Activated CD8-positive, alpha-beta T cell treated with anti-CD3 and anti-CD28 coated beads, Interleukin-2, amount 10 ng/mL, durations not matched to agents 7 days and 5 days (primary cell): ENCODE measurements around the gene SNX25. TPM values are rescaled to one million over a fixed set of nuclear protein-coding genes. Genes with fewer than 3 reads are reported as not detected.

Experiments used
- ATAC-seq: fragments of 150-1000 bp; cut with Tn5 transposase; one replicate; pipeline ENCODE4 v1.10.0; 2021; ENCODE audit warnings: moderate library complexity
- CTCF ChIA-PET: fragments of 350-600 bp; sonication (Branson Sonifier 250); formaldehyde crosslinking; loops from one replicate; lab custom pipeline; 2021; ENCODE audit warnings: antibody characterized with exemption; lab: Charles Lee
- POLR2A ChIA-PET: fragments of 350-600 bp; sonication (Branson Sonifier 250); formaldehyde crosslinking; loops from one replicate; lab custom pipeline; 2021; ENCODE audit warnings: antibody characterized with exemption; lab: Charles Lee
- DNase-seq: peaks from one replicate; pipeline ENCODE4 v3.0.0-alpha.2; 2020
- H3K27ac Mint-ChIP-seq: one replicate; pipeline ENCODE4 v1.8.0; 2021; ENCODE audit warnings: mild to moderate bottlenecking, mixed read lengths
- H3K27me3 Mint-ChIP-seq: one replicate; pipeline ENCODE4 v1.8.0; 2021; ENCODE audit warnings: low read depth, mixed read lengths
- H3K36me3 Mint-ChIP-seq: one replicate; pipeline ENCODE4 v1.8.0; 2021; ENCODE audit warnings: low read depth, mixed read lengths
- H3K4me1 Mint-ChIP-seq: one replicate; pipeline ENCODE4 v1.8.0; 2021; ENCODE audit warnings: low read depth, mixed read lengths
- H3K4me3 Mint-ChIP-seq: one replicate; pipeline ENCODE4 v1.8.0; 2021; ENCODE audit warnings: mild to moderate bottlenecking, mixed read lengths
- H3K9me3 Mint-ChIP-seq: one replicate; pipeline ENCODE4 v1.8.0; 2022; ENCODE audit warnings: mixed read lengths; ENCODE audit not compliant: insufficient read depth
- total RNA-seq, 2 experiments: library from RNA; stranded (reverse); gene quantifications; one replicate each; pipeline ENCODE4 v1.2.3, GENCODE V29; 2021

SNX25 gene
- total RNA-seq, 2 experiments from 2014 or later = 16.6 to 16.7 TPM

- Mint-ChIP-seq H3K27me3 (no peaks in the 10 kb centered on the region), H3K36me3 (no peaks in the 10 kb centered on the region), H3K4me1 (no peaks in the 10 kb centered on the region), H3K9me3 (no peaks in the 10 kb centered on the region), H3K4me3 (no peak overlapping the region), H3K27ac (no peak overlapping the region)
- CTCF ChIA-PET = no interaction called here
- DNase-seq (no peak), ATAC-seq (no peak)
- POLR2A ChIA-PET = no interaction called here
Measured at GRCh38 chr4:185374573-185374972, 165.2 kb downstream of the SNX25 start.

- Mint-ChIP-seq H3K4me3 (no peak overlapping the region), H3K36me3 (peaks cover 2% of the 10 kb centered on the region), H3K4me1 (no peaks in the 10 kb centered on the region), H3K27me3 (no peaks in the 10 kb centered on the region), H3K27ac (no peak overlapping the region), H3K9me3 (no peaks in the 10 kb centered on the region)
- ATAC-seq (no peak), DNase-seq (no peak)
- POLR2A ChIA-PET = interaction anchor here (0.6 to 0.7 kb wide), 2 partner anchors 17 to 109 kb away, joined by 3 read pairs; partner anchors contain the start of gene LRP2BP
- CTCF ChIA-PET = no interaction called here
Measured at GRCh38 chr4:185378264-185378663, 168.9 kb downstream of the SNX25 start.

DNA sequence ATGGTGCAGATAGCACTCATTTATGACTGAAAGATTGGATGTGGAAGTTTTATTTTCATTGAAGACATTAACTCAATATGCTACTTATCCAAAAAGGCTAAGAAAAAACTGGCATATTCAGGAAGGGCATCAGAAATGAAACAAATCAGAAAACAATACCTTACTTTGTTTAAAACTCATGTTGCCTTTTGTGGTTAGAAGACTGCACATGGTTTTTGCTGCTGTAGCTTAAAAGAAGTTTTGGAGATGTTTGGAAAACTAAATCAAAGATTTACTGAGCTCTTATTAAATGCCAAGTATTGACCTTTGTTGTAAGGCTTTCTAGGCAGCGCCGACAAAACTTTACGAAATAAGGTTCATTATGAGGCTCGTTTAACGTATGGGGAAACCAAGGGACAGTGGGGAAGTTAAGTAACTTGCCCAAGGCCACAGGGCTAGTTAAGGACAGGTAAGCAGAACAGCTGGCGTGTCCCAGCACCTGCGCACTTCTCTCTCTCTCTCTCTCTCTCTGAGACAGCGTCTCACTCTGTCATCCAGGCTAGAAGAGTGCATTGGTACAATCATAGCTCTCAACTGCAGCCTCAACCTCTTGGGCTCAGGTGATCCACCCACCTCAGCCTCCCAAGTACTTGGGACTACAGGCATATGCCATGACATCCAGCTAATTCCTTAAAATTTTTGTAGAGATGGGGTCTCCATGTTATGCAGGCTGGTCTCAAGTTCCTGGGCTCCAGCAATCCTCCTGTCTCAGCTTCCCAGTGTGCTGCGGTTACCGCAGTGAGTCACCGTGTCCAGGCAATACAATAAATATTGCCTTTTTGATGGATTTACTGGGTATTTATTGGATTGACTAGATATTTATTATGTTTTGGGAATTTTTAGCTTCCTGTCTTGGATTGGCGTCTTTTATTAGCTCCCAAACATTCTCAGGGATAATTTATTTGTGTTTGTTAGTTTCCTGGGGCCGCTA is 170.2 kb downstream of the SNX25 start:
- peaks cover 7% of the 10 kb centered on the region for H3K36me3 Mint-ChIP-seq
- CTCF ChIA-PET = interaction anchor here (1.1 kb wide), 1 partner anchor 12 kb away, joined by 3 read pairs; no protein-coding TSS in a partner anchor
- DNase-seq (no peak), ATAC-seq (no peak)
- H3K27ac Mint-ChIP-seq = no peak overlapping the region
- peaks cover 7% of the 10 kb centered on the region for H3K4me1 Mint-ChIP-seq
- H3K4me3 Mint-ChIP-seq = no peak overlapping the region
- POLR2A ChIA-PET = no interaction called here
- no peaks in the 10 kb centered on the region for H3K27me3 Mint-ChIP-seq
- H3K9me3 Mint-ChIP-seq = no peaks in the 10 kb centered on the region

DNA sequence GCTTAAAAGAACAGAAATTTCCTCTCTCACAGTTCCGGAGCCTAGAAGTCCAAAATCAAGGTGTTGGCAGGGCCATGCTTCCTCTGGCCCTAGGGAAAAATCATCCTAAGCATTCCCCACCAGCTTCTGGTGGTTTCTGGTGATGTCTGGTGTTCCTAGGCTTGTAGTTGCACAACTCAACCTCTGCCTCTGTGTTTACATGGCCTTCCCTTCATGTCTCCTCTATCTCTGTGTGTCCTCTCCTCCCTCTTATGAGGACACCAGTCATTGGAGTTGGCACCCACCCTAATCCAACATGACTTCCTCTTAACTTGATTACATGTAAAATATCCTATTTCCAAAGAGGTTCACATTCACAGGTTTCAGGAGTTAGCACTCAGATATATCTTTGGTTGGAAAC is 170.9 kb downstream of the SNX25 start:
- ChIA-PET CTCF (interaction anchor here (1.1 kb wide), 1 partner anchor 13 kb away, joined by 3 read pairs; no protein-coding TSS in a partner anchor), POLR2A (no interaction called here)
- Mint-ChIP-seq H3K27me3 (no peaks in the 10 kb centered on the region), H3K4me1 (peaks cover 14% of the 10 kb centered on the region), H3K27ac (no peak overlapping the region), H3K36me3 (peaks cover 7% of the 10 kb centered on the region), H3K9me3 (no peaks in the 10 kb centered on the region), H3K4me3 (no peak overlapping the region)
- DNase-seq (no peak), ATAC-seq (no peak)

- peaks cover 18% of the 10 kb centered on the region for H3K4me1 Mint-ChIP-seq
- CTCF ChIA-PET = no interaction called here
- H3K4me3 Mint-ChIP-seq = no peak overlapping the region
- H3K9me3 Mint-ChIP-seq = no peaks in the 10 kb centered on the region
- peaks cover 7% of the 10 kb centered on the region for H3K36me3 Mint-ChIP-seq
- ATAC-seq = no peak
- POLR2A ChIA-PET = no interaction called here
- no peak for DNase-seq
- no peak overlapping the region for H3K27ac Mint-ChIP-seq
- H3K27me3 Mint-ChIP-seq = no peaks in the 10 kb centered on the region
Measured at GRCh38 chr4:185381288-185382196, 172.1 kb downstream of the SNX25 start.

DNA sequence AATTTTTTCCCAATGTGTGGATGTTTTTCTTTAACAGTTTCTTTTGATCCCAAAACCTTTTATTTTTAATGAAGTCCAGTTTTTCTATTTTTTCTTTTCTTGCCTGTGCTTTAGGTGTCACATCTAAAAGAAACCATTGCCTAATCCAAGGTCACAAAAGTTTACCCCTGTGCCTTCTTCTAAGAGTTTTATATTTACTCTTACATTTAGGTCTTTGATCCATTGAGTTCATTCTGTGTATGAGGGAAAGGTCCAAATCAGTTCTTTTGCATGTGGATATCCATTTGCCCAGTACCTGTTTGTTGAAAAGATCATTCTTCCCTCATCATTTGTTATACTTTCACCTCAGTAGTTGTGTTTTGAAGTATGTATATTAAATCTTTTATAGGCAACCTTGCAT is 173.4 kb downstream of the SNX25 start:
- Mint-ChIP-seq H3K27ac (no peak overlapping the region), H3K36me3 (peaks cover 7% of the 10 kb centered on the region), H3K4me3 (no peak overlapping the region), H3K4me1 (peaks cover 18% of the 10 kb centered on the region), H3K9me3 (no peaks in the 10 kb centered on the region), H3K27me3 (no peaks in the 10 kb centered on the region)
- ChIA-PET POLR2A (no interaction called here), CTCF (no interaction called here)
- ATAC-seq (no peak), DNase-seq (no peak)

DNA sequence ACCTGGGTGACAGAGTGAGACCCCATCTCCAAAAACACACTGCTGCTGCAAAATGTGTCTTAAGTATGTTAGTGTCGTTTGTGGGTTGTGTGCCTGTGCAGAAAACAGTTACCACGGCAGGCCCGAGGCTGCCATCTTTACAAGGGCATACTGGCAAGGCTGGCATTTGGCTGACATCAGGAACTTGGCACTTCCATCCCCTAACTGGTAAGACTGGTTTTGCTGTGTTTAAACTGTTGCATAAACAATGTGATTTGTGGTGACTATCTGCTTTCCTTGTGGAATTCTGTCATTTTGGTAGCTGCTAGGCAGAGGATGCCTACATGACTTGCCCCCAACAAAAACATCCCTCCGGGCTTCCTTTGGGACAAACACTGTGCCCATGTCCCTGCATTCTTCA is 174.1 kb downstream of the SNX25 start:
- Mint-ChIP-seq H3K27me3 (no peaks in the 10 kb centered on the region), H3K9me3 (no peaks in the 10 kb centered on the region), H3K4me1 (peaks cover 18% of the 10 kb centered on the region), H3K4me3 (no peak overlapping the region), H3K36me3 (peaks cover 7% of the 10 kb centered on the region), H3K27ac (no peak overlapping the region)
- CTCF ChIA-PET = no interaction called here
- POLR2A ChIA-PET = no interaction called here
- DNase-seq (no peak), ATAC-seq (no peak)

DNA sequence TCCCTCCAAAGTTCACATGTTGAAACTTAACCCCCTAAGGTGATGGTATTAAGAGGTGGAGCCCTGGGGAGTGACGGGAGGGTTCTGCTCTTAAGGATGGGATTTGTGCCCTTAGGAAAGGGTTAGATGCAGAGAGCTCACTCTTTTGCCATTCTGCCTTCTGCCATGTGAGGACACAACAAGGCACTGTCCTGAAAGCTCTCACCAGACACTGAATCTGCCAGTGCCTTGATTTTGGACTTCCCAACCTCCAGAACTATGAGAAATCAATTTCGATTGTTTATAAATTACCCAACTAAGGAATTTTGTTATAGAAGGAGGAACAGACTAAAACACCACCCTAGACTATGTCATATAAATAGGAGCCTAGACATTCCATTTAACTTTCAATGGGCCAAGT is 174.7 kb downstream of the SNX25 start:
- ATAC-seq = no peak
- CTCF ChIA-PET = interaction anchor here (1.1 kb wide), 1 partner anchor 12 kb away, joined by 5 read pairs; the partner anchor contains the start of genes ANKRD37 and LRP2BP
- Mint-ChIP-seq H3K27me3 (no peaks in the 10 kb centered on the region), H3K27ac (no peak overlapping the region), H3K36me3 (peaks cover 7% of the 10 kb centered on the region), H3K4me1 (peaks cover 18% of the 10 kb centered on the region), H3K9me3 (no peaks in the 10 kb centered on the region), H3K4me3 (no peak overlapping the region)
- no peak for DNase-seq
- POLR2A ChIA-PET = no interaction called here

GRCh38 chr4:185384930-185385331 is 175.5 kb downstream of the SNX25 start:
- ChIA-PET POLR2A (interaction anchor here (1.0 to 2.1 kb wide), 2 partner anchors 10 to 12 kb away, joined by 4 to 7 read pairs; partner anchors contain the start of genes ANKRD37 and LRP2BP), CTCF (interaction anchor here (1.1 kb wide), 1 partner anchor 11 kb away, joined by 5 read pairs; the partner anchor contains the start of genes ANKRD37 and LRP2BP)
- Mint-ChIP-seq H3K27ac (peak overlapping the region; percentile 77), H3K36me3 (peaks cover 7% of the 10 kb centered on the region), H3K4me3 (peak overlapping the region; percentile 43), H3K9me3 (no peaks in the 10 kb centered on the region), H3K27me3 (no peaks in the 10 kb centered on the region), H3K4me1 (peaks cover 18% of the 10 kb centered on the region)
- DNase-seq = no peak
- ATAC-seq = no peak

- H3K36me3 Mint-ChIP-seq = peaks cover 6% of the 10 kb centered on the region
- H3K27ac Mint-ChIP-seq = no peak overlapping the region
- POLR2A ChIA-PET = no interaction called here
Measured at GRCh38 chr4:185387957-185388356, 178.6 kb downstream of the SNX25 start.

GRCh38 chr4:185390941-185391340 is 181.5 kb downstream of the SNX25 start:
- no peak for DNase-seq
- H3K9me3 Mint-ChIP-seq = no peaks in the 10 kb centered on the region
- no peak overlapping the region for H3K27ac Mint-ChIP-seq
- no peak for ATAC-seq
- H3K4me1 Mint-ChIP-seq = peaks cover 14% of the 10 kb centered on the region
- no peaks in the 10 kb centered on the region for H3K27me3 Mint-ChIP-seq
- H3K4me3 Mint-ChIP-seq = no peak overlapping the region
- ChIA-PET POLR2A (no interaction called here), CTCF (no interaction called here)
- H3K36me3 Mint-ChIP-seq = peaks cover 4% of the 10 kb centered on the region

More at GRCh38 chr4:185387957-185388356, 178.6 kb downstream of the SNX25 start:
- no peak for ATAC-seq
- H3K27me3 Mint-ChIP-seq = no peaks in the 10 kb centered on the region
- no peak for DNase-seq
- no peak overlapping the region for H3K4me3 Mint-ChIP-seq
- CTCF ChIA-PET = no interaction called here
- no peaks in the 10 kb centered on the region for H3K9me3 Mint-ChIP-seq
- peaks cover 18% of the 10 kb centered on the region for H3K4me1 Mint-ChIP-seq
